HCT116 (cell line): Measurements from ENCODE around the gene RBBP8NL.

Experiments used
- EZH2 ChIP-seq: fragments of 200-600 bp; sonication (generic); IDR thresholded peaks from 2 replicates; pipeline ENCODE4 v1.6.1; 2017; ENCODE audit warnings: antibody characterized with exemption, mixed run types
- EZH2phosphoT487 ChIP-seq: fragments of 200-600 bp; IDR thresholded peaks from 2 replicates; pipeline ENCODE4 v1.6.1; 2018; ENCODE audit warnings: antibody characterized with exemption, borderline replicate concordance
- FOSL1 ChIP-seq: IDR thresholded peaks from 2 replicates; pipeline ENCODE4 v1.6.1; 2012; ENCODE audit warnings: low read depth
- JUND ChIP-seq: IDR thresholded peaks from 2 replicates; pipeline ENCODE4 v1.6.1; 2012
- POLR2A ChIP-seq: IDR thresholded peaks from 2 replicates; pipeline ENCODE4 v1.7.0; 2011; ENCODE audit warnings: borderline replicate concordance; ENCODE audit not compliant: insufficient read depth, insufficient read length; ENCODE audit errors: extremely low read depth
- POLR2AphosphoS5 ChIP-seq: IDR thresholded peaks from 2 replicates; pipeline ENCODE4 v1.6.1; 2011; ENCODE audit warnings: mild to moderate bottlenecking, low read depth, low read length, moderate library complexity
- RAD21 ChIP-seq: IDR thresholded peaks from 2 replicates; pipeline ENCODE4 v1.6.1; 2012; ENCODE audit warnings: low read depth, mild to moderate bottlenecking
- YY1 ChIP-seq: IDR thresholded peaks from 2 replicates; pipeline ENCODE4 v1.6.1; 2011; ENCODE audit warnings: low read length, low read depth, moderate library complexity, mild to moderate bottlenecking; ENCODE audit not compliant: insufficient replicate concordance; ENCODE audit errors: extremely low read depth
- TF ChIP-seq, protein P1 (sequence below), 3 experiments: fragments of 200-600 bp in 1 of 3; sonication (generic) in 1 of 3; IDR thresholded peaks in 2 of 3; conservative IDR thresholded peaks in 1 of 3; 2 replicates each; pipeline ENCODE4 v1.5.1; 2012 to 2017; ENCODE audit warnings: low read depth in 2 of 3, low read length in 2 of 3, antibody characterized with exemption in 1 of 3, borderline replicate concordance in 1 of 3, control low read depth in 1 of 3, mild to moderate bottlenecking in 1 of 3, mixed read lengths in 1 of 3, mixed run types in 1 of 3, moderate library complexity in 1 of 3; ENCODE audit not compliant: insufficient read depth in 1 of 3

GRCh38 chr20:62462976-62463592 lies 35.7 kb upstream of the RBBP8NL start:
- TF ChIP-seq, protein P1, sequence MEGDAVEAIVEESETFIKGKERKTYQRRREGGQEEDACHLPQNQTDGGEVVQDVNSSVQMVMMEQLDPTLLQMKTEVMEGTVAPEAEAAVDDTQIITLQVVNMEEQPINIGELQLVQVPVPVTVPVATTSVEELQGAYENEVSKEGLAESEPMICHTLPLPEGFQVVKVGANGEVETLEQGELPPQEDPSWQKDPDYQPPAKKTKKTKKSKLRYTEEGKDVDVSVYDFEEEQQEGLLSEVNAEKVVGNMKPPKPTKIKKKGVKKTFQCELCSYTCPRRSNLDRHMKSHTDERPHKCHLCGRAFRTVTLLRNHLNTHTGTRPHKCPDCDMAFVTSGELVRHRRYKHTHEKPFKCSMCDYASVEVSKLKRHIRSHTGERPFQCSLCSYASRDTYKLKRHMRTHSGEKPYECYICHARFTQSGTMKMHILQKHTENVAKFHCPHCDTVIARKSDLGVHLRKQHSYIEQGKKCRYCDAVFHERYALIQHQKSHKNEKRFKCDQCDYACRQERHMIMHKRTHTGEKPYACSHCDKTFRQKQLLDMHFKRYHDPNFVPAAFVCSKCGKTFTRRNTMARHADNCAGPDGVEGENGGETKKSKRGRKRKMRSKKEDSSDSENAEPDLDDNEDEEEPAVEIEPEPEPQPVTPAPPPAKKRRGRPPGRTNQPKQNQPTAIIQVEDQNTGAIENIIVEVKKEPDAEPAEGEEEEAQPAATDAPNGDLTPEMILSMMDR (IDR thresholded peaks at IDR 0.05 in 2 of 3, conservative IDR thresholded peaks at IDR 0.05 in 1 of 3; ENCODE audit: borderline replicate concordance in 1 of 3, insufficient read depth in 1 of 3, low read depth in 2 of 3, low read length in 2 of 3) = no peak
- TF ChIP-seq EZH2 = no peak
- no peak for TF ChIP-seq YY1
- no peak for TF ChIP-seq POLR2A
- no peak for TF ChIP-seq JUND
- no peak for TF ChIP-seq POLR2AphosphoS5
- TF ChIP-seq EZH2phosphoT487 = no peak
- TF ChIP-seq FOSL1 = no peak
- TF ChIP-seq RAD21 = no peak
